ENCODE measurements around the gene RBM14. TPM values are rescaled to one million over a fixed set of nuclear protein-coding genes. Genes with fewer than 3 reads are reported as not detected.

The RBM14 gene
- total RNA-seq, 1 experiment from 2014 or later = 95.6 TPM

Small RNA genes lying within 50 kb of the gene (small RNA-seq; reads per million reads assigned to genes)
- gene RNU4-39P = not detected

Other genes with a start within 250 kb of the RBM14 start
- gene SLC29A2, start 244.9 kb upstream of the RBM14 start, total RNA-seq (2014; rRNA removed; shearing (Covaris generic)) = 40.3 and 44.9 TPM in 2 replicates
- not detected in 2 replicates for gene NPAS4, start 195.6 kb upstream of the RBM14 start, total RNA-seq (2014; rRNA removed; shearing (Covaris generic))
- gene MRPL11, start 177.8 kb upstream of the RBM14 start, total RNA-seq (2014; rRNA removed; shearing (Covaris generic)) = 122 and 128 TPM in 2 replicates
- gene PELI3, start 149.7 kb upstream of the RBM14 start, total RNA-seq (2014; rRNA removed; shearing (Covaris generic)) = 15.9 and 17.9 TPM in 2 replicates
- gene DPP3, start 136.2 kb upstream of the RBM14 start, total RNA-seq (2014; rRNA removed; shearing (Covaris generic)) = 210 and 224 TPM in 2 replicates
- 39.7 and 41.4 TPM in 2 replicates for gene BBS1, start 106.0 kb upstream of the RBM14 start, total RNA-seq (2014; rRNA removed; shearing (Covaris generic))
- gene ZDHHC24, start 70.6 kb upstream of the RBM14 start, total RNA-seq (2014; rRNA removed; shearing (Covaris generic)) = 28.1 and 35.0 TPM in 2 replicates
- not detected in 2 replicates for gene ACTN3, start 69.7 kb upstream of the RBM14 start, total RNA-seq (2014; rRNA removed; shearing (Covaris generic))
- gene CTSF, start 48.0 kb upstream of the RBM14 start, total RNA-seq (2014; rRNA removed; shearing (Covaris generic)) = not detected in 2 replicates
- 0.79 and 1.3 TPM in 2 replicates for gene CCDC87, start 23.6 kb upstream of the RBM14 start, total RNA-seq (2014; rRNA removed; shearing (Covaris generic))
- 43.5 and 45.5 TPM in 2 replicates for gene CCS, start 23.4 kb upstream of the RBM14 start, total RNA-seq (2014; rRNA removed; shearing (Covaris generic))
- gene RBM4, start 22.1 kb downstream of the RBM14 start, total RNA-seq (2014; rRNA removed; shearing (Covaris generic)) = 93.9 and 102 TPM in 2 replicates
- 22.5 and 24.5 TPM in 2 replicates for gene RBM4B, start 61.3 kb downstream of the RBM14 start, total RNA-seq (2014; rRNA removed; shearing (Covaris generic))
- gene SPTBN2, start 112.6 kb downstream of the RBM14 start, total RNA-seq (2014; rRNA removed; shearing (Covaris generic)) = 28.4 and 30.9 TPM in 2 replicates
- gene RCE1, start 226.8 kb downstream of the RBM14 start, total RNA-seq (2014; rRNA removed; shearing (Covaris generic)) = 122 and 138 TPM in 2 replicates
- 122 and 124 TPM in 2 replicates for gene LRFN4, start 240.4 kb downstream of the RBM14 start, total RNA-seq (2014; rRNA removed; shearing (Covaris generic))

Data from HT-29 (cell line).